Cardiac fibroblast (primary cell): ENCODE data around the gene LRP6.

ENCODE experiments used
- DNase-seq, 2 donors: peaks; one replicate each; pipeline versions ENCODE4 v3.0.0 to v3.0.0-alpha.2; 2010; ENCODE audit warnings: low read depth in 2 of 2
- H3K4me3 ChIP-seq, 2 donors: replicated peaks in 1 of 2; 1 replicate in 1 of 2; 2 replicates in 1 of 2; pipeline ENCODE4 v1.5.1; 2011; ENCODE audit warnings: low read depth in 2 of 2, low read length in 2 of 2, mild to moderate bottlenecking in 2 of 2, moderate library complexity in 1 of 2
- CTCF ChIP-seq: IDR thresholded peaks from one replicate; pipeline ENCODE4 v1.5.1; 2011; ENCODE audit warnings: low read depth, mild to moderate bottlenecking, low read length, inconsistent platforms

The LRP6 gene

GRCh38 chr12:12216349-12217017 lies 50.4 kb downstream of the LRP6 start:
- DNase-seq: no peak
- H3K4me3 ChIP-seq: no peak overlapping the region
- TF ChIP-seq CTCF: no peak

GRCh38 chr12:12214635-12215131 lies 52.2 kb downstream of the LRP6 start:
- no peak for TF ChIP-seq CTCF
- H3K4me3 ChIP-seq: no peak overlapping the region
- DNase-seq: peak in 1 of 2 donors; percentile 65

GRCh38 chr12:12214201-12214600 lies 52.6 kb downstream of the LRP6 start:
- no peak for DNase-seq
- no peak overlapping the region for H3K4me3 ChIP-seq
- no peak for TF ChIP-seq CTCF

- TF ChIP-seq CTCF: no peak
- no peak for DNase-seq
- no peak overlapping the region for H3K4me3 ChIP-seq
Observed at GRCh38 chr12:12212769-12213168, 54.1 kb downstream of the LRP6 start.

- no peak for DNase-seq
- no peak for TF ChIP-seq CTCF
- no peak overlapping the region for H3K4me3 ChIP-seq
Observed at GRCh38 chr12:12210983-12211382, 55.9 kb downstream of the LRP6 start.

- no peak for TF ChIP-seq CTCF
- DNase-seq: no peak
Observed at GRCh38 chr12:12210416-12210815, 56.4 kb downstream of the LRP6 start.

GRCh38 chr12:12209675-12210074 lies 57.2 kb downstream of the LRP6 start:
- H3K4me3 ChIP-seq: no peak overlapping the region
- TF ChIP-seq CTCF: no peak
- DNase-seq: no peak

More at GRCh38 chr12:12210416-12210815, 56.4 kb downstream of the LRP6 start:
- H3K4me3 ChIP-seq: no peak overlapping the region
